ENCODE results near the gene UGT1A8.

DNA sequence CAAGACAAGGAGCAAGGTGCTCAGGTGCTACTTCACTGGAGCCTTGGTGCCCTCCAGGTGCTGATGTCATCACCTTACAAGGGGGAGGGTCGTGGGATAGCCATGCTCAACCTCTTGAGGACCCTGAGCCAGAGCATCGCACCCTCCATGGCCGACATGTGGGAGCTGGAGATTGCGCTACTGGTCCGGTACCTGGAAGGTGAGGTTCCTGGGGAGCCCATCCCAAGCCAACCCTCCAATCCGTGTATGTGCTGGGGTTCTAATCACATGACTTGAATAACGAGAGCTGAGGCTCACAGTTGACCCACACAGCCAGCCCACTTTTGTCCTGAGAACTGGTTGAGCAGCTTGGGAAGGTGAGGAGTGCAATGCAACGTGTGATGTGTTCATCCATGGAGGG is 186.6 kb downstream of the UGT1A8 start:
- no peak for TF ChIP-seq CTCF (conservative IDR thresholded peaks at IDR 0.05; ENCODE audit: low read length)
- no peak for TF ChIP-seq EZH2phosphoT487 (IDR thresholded peaks at IDR 0.05; ENCODE audit: borderline replicate concordance)
